H9 (cell line): ENCODE measurements around the gene HOXD13. TPM values are rescaled to one million over a fixed set of nuclear protein-coding genes. Genes with fewer than 3 reads are reported as not detected.
A peak's percentile ranks its signal among the peaks of the same experiment; 100 is the strongest.

Experiments
- DNase-seq: peaks from one replicate; pipeline ENCODE4 v3.0.0-alpha.2; 2017
- H2AFZ ChIP-seq: one replicate; pipeline ENCODE4 v1.6.1; 2013; ENCODE audit warnings: mild to moderate bottlenecking, low read length, control low read depth, moderate library complexity
- H2AK5ac ChIP-seq: 2 replicates; pipeline ENCODE4 v1.6.1; 2013; ENCODE audit warnings: low read length, control low read depth, mixed read lengths; ENCODE audit not compliant: insufficient read length
- H2BK120ac ChIP-seq: one replicate; pipeline ENCODE4 v1.6.1; 2013; ENCODE audit warnings: low read depth, mild to moderate bottlenecking, low read length, control low read depth, inconsistent platforms; ENCODE audit not compliant: poor library complexity, severe bottlenecking
- H2BK12ac ChIP-seq: 2 replicates; pipeline ENCODE4 v1.6.1; 2013; ENCODE audit warnings: low read length, control low read depth, mixed read lengths, low read depth; ENCODE audit not compliant: insufficient read length
- H2BK15ac ChIP-seq: 2 replicates; pipeline ENCODE4 v1.6.1; 2013; ENCODE audit warnings: low read depth, low read length, control low read depth
- H2BK20ac ChIP-seq: one replicate; pipeline ENCODE4 v1.6.1; 2013; ENCODE audit warnings: low read depth, mild to moderate bottlenecking, low read length, control low read depth, inconsistent platforms; ENCODE audit not compliant: poor library complexity, severe bottlenecking
- H2BK5ac ChIP-seq: 2 replicates; pipeline ENCODE4 v1.6.1; 2013; ENCODE audit warnings: low read length, control low read depth, mixed read lengths; ENCODE audit not compliant: insufficient read length
- H3K14ac ChIP-seq: 2 replicates; pipeline ENCODE4 v1.6.1; 2013; ENCODE audit warnings: low read length, control low read depth; ENCODE audit not compliant: insufficient read depth
- H3K18ac ChIP-seq: 2 replicates; pipeline ENCODE4 v1.6.1; 2013; ENCODE audit warnings: low read depth, mild to moderate bottlenecking, mixed read lengths, low read length, control low read depth; ENCODE audit not compliant: insufficient read length
- H3K23ac ChIP-seq: 2 replicates; pipeline ENCODE4 v1.6.1; 2013; ENCODE audit warnings: low read length, control low read depth, mixed read lengths, low read depth; ENCODE audit not compliant: insufficient read length
- H3K23me2 ChIP-seq: 2 replicates; pipeline ENCODE4 v1.6.1; 2013; ENCODE audit warnings: low read depth, mild to moderate bottlenecking, mixed read lengths, low read length, control low read depth; ENCODE audit not compliant: insufficient read length, poor library complexity, severe bottlenecking
- H3K27ac ChIP-seq: 2 replicates; pipeline ENCODE4 v1.5.1; 2013; ENCODE audit warnings: low read length, control low read depth, mixed read lengths, low read depth; ENCODE audit not compliant: insufficient read length
- H3K27me3 ChIP-seq: 2 replicates; pipeline ENCODE4 v1.6.1; 2013; ENCODE audit warnings: low read length, control low read depth, inconsistent platforms; ENCODE audit not compliant: insufficient read depth
- H3K4ac ChIP-seq: 2 replicates; pipeline ENCODE4 v1.6.1; 2013; ENCODE audit warnings: low read depth, mild to moderate bottlenecking, control low read depth, inconsistent platforms, low read length, moderate library complexity
- H3K4me1 ChIP-seq: 2 replicates; pipeline ENCODE4 v1.6.1; 2013; ENCODE audit warnings: low read length, control low read depth, inconsistent platforms; ENCODE audit not compliant: insufficient read depth
- H3K4me2 ChIP-seq: 2 replicates; pipeline ENCODE4 v1.6.1; 2013; ENCODE audit warnings: low read length, control low read depth, mixed read lengths; ENCODE audit not compliant: insufficient read length, insufficient read depth
- H3K56ac ChIP-seq: 2 replicates; pipeline ENCODE4 v1.6.1; 2013; ENCODE audit warnings: low read depth, mild to moderate bottlenecking, mixed read lengths, low read length, control low read depth; ENCODE audit not compliant: insufficient read length
- H3K79me1 ChIP-seq: 2 replicates; pipeline ENCODE4 v1.6.1; 2013; ENCODE audit warnings: low read depth, mild to moderate bottlenecking, moderate library complexity, low read length, control low read depth, inconsistent platforms; ENCODE audit not compliant: insufficient read depth, poor library complexity, severe bottlenecking
- H3K79me2 ChIP-seq: 2 replicates; pipeline ENCODE4 v1.6.1; 2013; ENCODE audit warnings: low read length, control low read depth, inconsistent platforms; ENCODE audit not compliant: insufficient read depth
- H3K9ac ChIP-seq: 2 replicates; pipeline ENCODE4 v1.6.1; 2013; ENCODE audit warnings: low read length, control low read depth, mixed read lengths; ENCODE audit not compliant: insufficient read length; ENCODE audit errors: extremely low read depth
- H3K9me3 ChIP-seq: one replicate; pipeline ENCODE4 v1.6.1; 2013; ENCODE audit warnings: low read depth, low read length, inconsistent platforms; ENCODE audit not compliant: control insufficient read depth
- H3T11ph ChIP-seq: one replicate; pipeline ENCODE4 v1.6.1; 2013; ENCODE audit warnings: mild to moderate bottlenecking, low read length, control low read depth, inconsistent platforms
- H4K20me1 ChIP-seq: one replicate; pipeline ENCODE4 v1.6.1; 2013; ENCODE audit not compliant: control insufficient read depth, insufficient read length, insufficient read depth
- H4K5ac ChIP-seq: 2 replicates; pipeline ENCODE4 v1.6.1; 2013; ENCODE audit warnings: low read depth, mild to moderate bottlenecking, mixed read lengths, low read length, control low read depth; ENCODE audit not compliant: insufficient read length
- H4K8ac ChIP-seq: replicated peaks from 2 replicates; pipeline ENCODE4 v1.6.1; 2013; ENCODE audit warnings: low read length, control low read depth, mixed read lengths, low read depth; ENCODE audit not compliant: insufficient read length
- H4K91ac ChIP-seq: 2 replicates; pipeline ENCODE4 v1.6.1; 2013; ENCODE audit warnings: low read depth, mild to moderate bottlenecking, moderate library complexity, mixed read lengths, low read length, control low read depth; ENCODE audit not compliant: insufficient read length
- H3K27ac Mint-ChIP-seq, 3 experiments: 2 replicates in 2 of 3; 3 replicates in 1 of 3; pipeline ENCODE4 v1.8.0; 2020 to 2021; ENCODE audit warnings: mixed read lengths in 3 of 3, mild to moderate bottlenecking in 1 of 3, moderate library complexity in 1 of 3
- H3K27me3 Mint-ChIP-seq: 2 replicates; pipeline ENCODE4 v1.8.0; 2021; ENCODE audit warnings: low read depth, mild to moderate bottlenecking, moderate library complexity, mixed read lengths
- H3K36me3 Mint-ChIP-seq, 3 experiments: 2 replicates in 2 of 3; 3 replicates in 1 of 3; pipeline ENCODE4 v1.8.0; 2020 to 2021; ENCODE audit warnings: low read depth in 3 of 3, mixed read lengths in 3 of 3; ENCODE audit not compliant: insufficient read depth in 1 of 3
- H3K4me1 Mint-ChIP-seq, 2 experiments: 2 replicates each; pipeline ENCODE4 v1.8.0; 2020; ENCODE audit warnings: mixed read lengths in 2 of 2
- H3K4me3 Mint-ChIP-seq, 2 experiments: 2 replicates in 1 of 2; 3 replicates in 1 of 2; pipeline ENCODE4 v1.8.0; 2020 to 2021; ENCODE audit warnings: mild to moderate bottlenecking in 2 of 2, mixed read lengths in 2 of 2, moderate library complexity in 1 of 2
- H3K9me3 Mint-ChIP-seq, 2 experiments: 2 replicates in 1 of 2; 3 replicates in 1 of 2; pipeline ENCODE4 v1.8.0; 2020; ENCODE audit warnings: mild to moderate bottlenecking in 2 of 2, mixed read lengths in 2 of 2, moderate library complexity in 1 of 2
- CTCF ChIP-seq: fragments of 200-600 bp; sonication (generic); conservative IDR thresholded peaks from 3 replicates; pipeline ENCODE4 v1.8.0; 2021; ENCODE audit warnings: antibody characterized with exemption, mild to moderate bottlenecking
- WGBS: extraction: QIAGEN DNeasy Blood & Tissue Kit; methylation state at CpG from one replicate; pipeline ENCODE4 v1.1.7; 2013; ENCODE audit warnings: missing lambda C conversion rate, low lambda C conversion rate, mixed read lengths; ENCODE audit not compliant: insufficient read length; ENCODE audit errors: extremely low coverage; 5-methylcytosine and 5-hydroxymethylcytosine counted together
- total RNA-seq: library from RNA; stranded (reverse); gene quantifications from 2 replicates; pipeline ENCODE4 v1.2.1, GENCODE V29; 2021

Gene HOXD13
- total RNA-seq, 1 experiment from 2014 or later = not detected

GRCh38 chr2:176103194-176103593 is 10.7 kb downstream of the HOXD13 start:
- H3K27ac Mint-ChIP-seq = no peak overlapping the region

More at GRCh38 chr2:176103194-176103593, 10.7 kb downstream of the HOXD13 start:
- H2BK120ac ChIP-seq = no peak overlapping the region
- H4K8ac ChIP-seq = no peak overlapping the region
- H3K23me2 ChIP-seq = peaks cover 5% of the 10 kb centered on the region
- H3K27ac ChIP-seq = no peak overlapping the region
- no peak overlapping the region for H3K14ac ChIP-seq
- H3K27me3 ChIP-seq = peaks cover 93% of the 10 kb centered on the region
- Mint-ChIP-seq H3K27me3 (peaks cover 96% of the 10 kb centered on the region), H3K4me1 (peaks cover 21 to 40% of the 10 kb centered on the region in 2 experiments), H3K36me3 (no peaks in the 10 kb centered on the region; a peak in 2 of 7 replicates), H3K9me3 (peaks cover 5 to 15% of the 10 kb centered on the region in 2 experiments; a peak in 4 of 5 replicates), H3K4me3 (no peak overlapping the region)
- H3K9ac ChIP-seq = no peak overlapping the region
- H4K20me1 ChIP-seq = no peaks in the 10 kb centered on the region
- WGBS = no CpG with 5 or more reads among the region's 7 CpGs
- no peak overlapping the region for H3K18ac ChIP-seq
- H3K9me3 ChIP-seq = no peaks in the 10 kb centered on the region
- no peaks in the 10 kb centered on the region for H3K79me1 ChIP-seq
- H3T11ph ChIP-seq = no peak overlapping the region
- H2BK15ac ChIP-seq = no peak overlapping the region
- H2BK5ac ChIP-seq = no peak overlapping the region
- peak; percentile 22 for DNase-seq
- H3K56ac ChIP-seq = no peak overlapping the region
- no peak overlapping the region for H2AK5ac ChIP-seq
- H4K91ac ChIP-seq = no peak overlapping the region
- no peak overlapping the region for H3K4me2 ChIP-seq
- no peaks in the 10 kb centered on the region for H3K79me2 ChIP-seq
- no peak overlapping the region for H4K5ac ChIP-seq
- no peak overlapping the region for H2BK20ac ChIP-seq
- no peak overlapping the region for H3K23ac ChIP-seq
- no peak overlapping the region for H2AFZ ChIP-seq
- no peak for TF ChIP-seq CTCF
- no peak overlapping the region for H3K4ac ChIP-seq
- no peak overlapping the region for H2BK12ac ChIP-seq
- no peaks in the 10 kb centered on the region for H3K4me1 ChIP-seq
